ENCODE data around the gene POLD3.

DNA sequence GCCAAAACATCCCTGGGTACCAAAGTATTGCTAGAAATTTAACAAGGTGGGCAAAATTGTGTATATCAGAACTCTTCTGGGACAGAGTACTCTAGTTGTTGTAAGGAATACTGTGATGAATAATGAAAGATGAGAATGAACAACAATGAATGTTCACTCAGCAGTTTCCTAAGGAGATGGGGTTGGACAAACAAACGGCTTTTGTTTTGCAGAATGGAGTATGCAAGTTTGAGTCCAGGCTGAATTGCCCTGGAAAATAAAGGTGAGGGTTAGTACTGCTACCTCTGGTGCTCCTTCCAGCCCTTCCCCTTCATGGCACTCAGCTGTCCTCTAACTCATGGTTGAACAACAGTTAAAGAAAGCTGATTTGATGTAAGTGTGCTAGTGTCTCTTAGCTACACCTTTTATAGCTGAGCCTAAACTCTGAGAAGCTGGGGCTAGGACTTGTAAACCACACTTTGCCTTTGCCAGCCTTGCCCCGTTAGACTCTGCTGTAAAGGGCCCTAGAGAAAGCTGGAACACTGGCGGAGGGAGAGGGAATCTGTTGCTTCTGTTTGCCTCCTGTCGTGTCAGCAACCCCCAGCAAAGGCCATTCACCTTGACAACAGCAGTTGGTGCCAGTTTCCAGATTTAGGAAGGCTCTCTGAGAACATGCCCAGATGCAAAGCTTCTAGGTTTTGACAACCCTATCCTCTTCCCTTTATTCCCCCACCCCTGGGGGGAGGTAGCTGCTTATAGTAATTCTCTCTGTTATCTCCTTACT is 41.2 kb upstream of the POLD3 start:
- TF ChIP-seq EZH2 (IDR thresholded peaks at IDR 0.05; ENCODE audit: borderline replicate concordance, low read depth, low read length, severe bottlenecking): no peak
- TF ChIP-seq, protein P1, sequence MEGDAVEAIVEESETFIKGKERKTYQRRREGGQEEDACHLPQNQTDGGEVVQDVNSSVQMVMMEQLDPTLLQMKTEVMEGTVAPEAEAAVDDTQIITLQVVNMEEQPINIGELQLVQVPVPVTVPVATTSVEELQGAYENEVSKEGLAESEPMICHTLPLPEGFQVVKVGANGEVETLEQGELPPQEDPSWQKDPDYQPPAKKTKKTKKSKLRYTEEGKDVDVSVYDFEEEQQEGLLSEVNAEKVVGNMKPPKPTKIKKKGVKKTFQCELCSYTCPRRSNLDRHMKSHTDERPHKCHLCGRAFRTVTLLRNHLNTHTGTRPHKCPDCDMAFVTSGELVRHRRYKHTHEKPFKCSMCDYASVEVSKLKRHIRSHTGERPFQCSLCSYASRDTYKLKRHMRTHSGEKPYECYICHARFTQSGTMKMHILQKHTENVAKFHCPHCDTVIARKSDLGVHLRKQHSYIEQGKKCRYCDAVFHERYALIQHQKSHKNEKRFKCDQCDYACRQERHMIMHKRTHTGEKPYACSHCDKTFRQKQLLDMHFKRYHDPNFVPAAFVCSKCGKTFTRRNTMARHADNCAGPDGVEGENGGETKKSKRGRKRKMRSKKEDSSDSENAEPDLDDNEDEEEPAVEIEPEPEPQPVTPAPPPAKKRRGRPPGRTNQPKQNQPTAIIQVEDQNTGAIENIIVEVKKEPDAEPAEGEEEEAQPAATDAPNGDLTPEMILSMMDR (IDR thresholded peaks at IDR 0.05; ENCODE audit: borderline replicate concordance, extremely low read depth, low read length, poor library complexity, severe bottlenecking): no peak

Measured in DND-41 (cell line).